ENCODE measurements around the gene LAMTOR5.

LAMTOR5 gene

GRCh38 chr1:110393286-110393685 is 14.2 kb downstream of the LAMTOR5 start:
- in situ Hi-C loops (cut with MboI; ENCODE audit: low sequenced_read_pairs): no loop called here

DNA sequence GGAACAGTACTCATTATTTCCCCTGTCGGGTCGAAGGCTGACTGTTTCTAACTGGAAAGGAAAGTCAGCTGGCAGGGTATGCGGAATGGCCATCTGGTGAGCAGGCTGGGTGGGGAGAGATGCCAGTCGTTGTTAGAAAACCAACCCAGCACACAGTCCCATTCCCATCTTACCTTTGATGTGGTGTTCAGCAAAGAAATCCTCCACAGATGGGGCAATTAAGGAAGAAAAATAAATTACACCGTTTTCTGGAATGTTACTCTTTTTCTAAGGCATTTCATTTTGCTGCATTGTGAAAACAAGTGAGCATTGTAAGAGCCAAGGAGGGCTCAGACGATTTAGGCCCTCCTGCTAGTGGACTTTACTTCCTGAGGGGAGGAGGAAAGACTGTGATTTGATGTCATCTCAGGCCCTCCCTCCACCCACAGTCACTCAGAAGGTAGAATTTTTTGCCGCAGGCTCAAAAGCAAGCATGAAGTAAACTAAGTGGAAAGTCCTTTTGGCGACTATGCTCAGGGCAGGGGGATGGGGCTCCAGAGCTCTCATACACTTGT is 16.7 kb downstream of the LAMTOR5 start, which contains the start of gene SLC16A4:
TSS of gene SLC16A4 (minus strand) at position 335 of the 554 bp plus-strand sequence. CDS start 1,703 bp downstream, outside the sequence.
- in situ Hi-C loops (cut with MboI; ENCODE audit: low sequenced_read_pairs): no loop called here

DNA sequence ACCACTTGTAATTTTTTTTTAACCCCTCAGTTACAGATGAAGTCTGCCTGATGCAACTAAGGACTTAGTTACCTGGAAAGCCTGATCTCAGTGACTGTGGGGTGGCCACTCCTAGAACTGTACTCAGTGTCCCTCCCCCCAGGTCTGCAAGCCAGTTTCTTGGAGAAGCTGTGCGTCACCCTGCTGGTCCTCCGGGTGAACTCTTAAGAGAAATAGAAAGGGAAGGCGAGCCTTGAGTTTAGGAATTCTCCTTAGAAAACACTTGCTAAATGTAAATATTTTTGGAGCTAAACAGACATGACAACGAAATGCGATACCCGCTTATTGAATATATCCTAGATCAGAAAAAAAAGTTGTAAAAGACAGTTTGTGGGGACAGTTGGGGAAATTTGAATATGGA is 17.4 kb downstream of the LAMTOR5 start:
- in situ Hi-C loops (cut with MboI; ENCODE audit: low sequenced_read_pairs): no loop called here

DNA sequence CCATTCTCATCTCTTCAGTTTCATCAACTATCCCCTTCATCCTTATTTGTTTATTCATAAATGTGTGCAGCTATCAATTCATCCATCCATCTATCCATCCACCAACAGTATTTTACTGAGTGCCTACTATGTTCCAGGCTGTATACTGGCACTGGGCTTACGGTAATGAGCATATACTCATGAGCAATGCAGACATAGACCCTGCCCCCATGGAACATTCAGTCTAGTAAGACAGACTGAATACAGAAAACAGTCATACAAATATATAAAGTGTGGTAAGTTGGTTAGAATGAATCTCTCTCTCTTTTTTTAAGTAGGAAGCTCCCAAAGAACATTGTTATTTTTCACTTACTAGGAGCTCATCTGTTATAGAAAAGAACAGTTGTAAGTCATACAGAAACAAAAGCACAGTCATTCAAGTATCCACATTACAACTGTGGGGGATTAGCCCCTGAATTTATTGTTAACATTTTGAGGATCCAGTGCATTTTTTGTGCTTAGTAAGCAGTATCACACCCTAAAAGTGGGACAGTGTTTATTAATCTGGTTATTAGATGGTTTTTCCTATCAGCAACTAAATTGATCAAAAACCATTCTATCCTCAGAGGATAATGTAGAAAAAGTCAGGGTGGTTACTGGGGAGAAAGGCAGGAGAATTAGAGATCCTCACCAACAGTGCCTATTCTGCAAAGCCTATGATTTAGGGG is 20.3 kb downstream of the LAMTOR5 start:
- in situ Hi-C loops (cut with MboI; ENCODE audit: low sequenced_read_pairs): no loop called here

- in situ Hi-C loops (cut with MboI; ENCODE audit: low sequenced_read_pairs): no loop called here
Observed at GRCh38 chr1:110385369-110385768, 22.1 kb downstream of the LAMTOR5 start.

GRCh38 chr1:110384581-110385321 is 22.7 kb downstream of the LAMTOR5 start:
- in situ Hi-C loops (cut with MboI; ENCODE audit: low sequenced_read_pairs): no loop called here

DNA sequence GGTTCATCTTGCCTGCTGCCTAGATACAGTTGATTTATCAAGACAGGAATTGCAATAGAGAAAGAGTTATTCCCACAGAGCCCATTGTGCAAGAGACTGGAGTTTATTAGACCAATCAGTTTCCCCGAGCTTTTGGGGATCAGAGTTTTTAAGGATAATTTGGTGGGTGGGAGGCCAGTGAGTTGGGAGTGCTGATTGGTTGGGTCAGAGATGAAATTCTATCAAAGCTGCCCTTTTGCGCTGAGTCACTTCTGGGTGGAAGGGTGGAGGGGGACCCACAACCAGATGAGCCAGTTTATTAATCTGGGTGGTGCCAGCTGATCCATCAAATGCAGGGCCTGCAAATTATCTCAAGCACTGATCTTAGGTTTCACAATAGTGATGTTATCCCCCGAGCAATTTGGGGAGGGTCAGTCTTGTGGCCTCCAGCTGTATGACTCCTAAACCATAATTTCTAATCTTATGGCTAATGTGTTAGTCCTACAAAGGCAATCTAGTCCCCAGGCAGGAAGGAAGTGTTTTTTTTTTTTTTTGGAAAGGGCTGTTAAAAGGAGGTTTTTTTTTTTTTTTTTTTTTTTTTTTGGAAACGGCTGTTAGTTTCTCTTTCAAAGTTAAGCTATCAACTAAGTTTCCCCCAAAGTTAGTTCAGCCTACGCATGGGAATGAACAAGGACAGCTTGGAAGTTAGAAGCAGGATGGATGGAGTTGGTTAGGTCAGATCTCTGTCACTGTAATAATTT is 24.1 kb downstream of the LAMTOR5 start:
- in situ Hi-C loops (cut with MboI; ENCODE audit: low sequenced_read_pairs): no loop called here

- in situ Hi-C loops (cut with MboI; ENCODE audit: low sequenced_read_pairs): no loop called here
Observed at GRCh38 chr1:110380672-110381283, 26.7 kb downstream of the LAMTOR5 start.

- in situ Hi-C loops (cut with MboI; ENCODE audit: low sequenced_read_pairs): no loop called here
Observed at GRCh38 chr1:110375490-110375889, 32.0 kb downstream of the LAMTOR5 start.

- in situ Hi-C loops (cut with MboI; ENCODE audit: low sequenced_read_pairs): no loop called here
Observed at GRCh38 chr1:110370827-110371226, 36.7 kb downstream of the LAMTOR5 start.

DNA sequence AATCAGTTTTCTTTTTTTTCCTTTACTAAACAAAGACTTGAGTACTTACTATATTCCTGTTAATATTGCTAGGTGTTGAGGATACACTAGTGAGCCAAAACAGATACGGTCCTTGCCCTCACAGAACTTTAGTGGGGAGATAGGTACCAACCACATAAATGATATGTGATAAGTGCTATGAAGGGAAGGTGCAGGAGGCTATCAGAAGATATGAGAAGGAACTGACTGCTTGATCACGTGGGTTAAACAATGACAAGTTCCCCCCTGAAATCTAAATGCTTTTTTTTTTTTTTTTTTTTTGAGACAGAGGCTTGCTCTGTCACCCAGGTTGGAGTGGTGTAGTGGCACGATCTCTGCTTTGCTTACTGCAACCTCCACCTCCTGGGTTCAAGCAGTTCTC is 43.3 kb downstream of the LAMTOR5 start:
- in situ Hi-C loops (cut with MboI; ENCODE audit: low sequenced_read_pairs): no loop called here

DNA sequence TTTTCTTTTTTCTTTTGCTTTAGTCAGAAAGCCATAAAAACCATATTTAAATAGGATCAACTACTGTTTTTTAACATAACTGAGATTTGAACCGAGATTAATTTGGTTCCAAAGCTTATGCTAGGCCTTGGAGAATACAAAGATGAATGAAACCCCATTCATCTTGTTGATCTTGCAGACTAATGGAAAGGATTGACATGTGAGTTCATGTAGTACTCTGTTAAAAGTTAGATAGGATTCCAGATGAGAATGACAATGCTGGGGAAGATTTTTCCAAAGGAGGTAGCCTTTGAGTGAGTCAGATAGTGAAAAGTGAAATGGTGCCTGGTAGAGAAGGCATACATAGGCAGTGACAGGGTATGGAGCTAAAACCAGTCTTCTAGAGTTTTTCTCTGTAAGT is 45.6 kb downstream of the LAMTOR5 start:
- in situ Hi-C loops (cut with MboI; ENCODE audit: low sequenced_read_pairs): no loop called here

DNA sequence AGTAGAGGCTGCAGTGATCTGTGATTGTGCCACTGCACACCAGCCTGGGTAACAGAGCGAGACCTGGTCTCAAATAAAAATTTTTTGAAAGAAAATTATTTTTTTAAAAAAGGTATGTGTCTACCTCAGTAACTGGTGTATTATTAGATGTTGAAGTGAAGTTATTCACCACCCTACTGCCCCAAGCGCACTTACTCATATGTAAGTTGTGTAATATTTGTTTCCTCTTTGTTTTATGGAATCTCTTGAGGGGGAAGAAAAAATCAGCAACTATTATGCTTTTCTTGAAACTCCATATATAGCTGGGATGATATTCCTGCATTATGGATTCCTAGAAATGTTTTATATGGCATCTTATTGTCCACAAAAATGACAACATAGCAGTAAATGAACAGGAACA is 47.1 kb downstream of the LAMTOR5 start:
- in situ Hi-C loops (cut with MboI; ENCODE audit: low sequenced_read_pairs): no loop called here

DNA sequence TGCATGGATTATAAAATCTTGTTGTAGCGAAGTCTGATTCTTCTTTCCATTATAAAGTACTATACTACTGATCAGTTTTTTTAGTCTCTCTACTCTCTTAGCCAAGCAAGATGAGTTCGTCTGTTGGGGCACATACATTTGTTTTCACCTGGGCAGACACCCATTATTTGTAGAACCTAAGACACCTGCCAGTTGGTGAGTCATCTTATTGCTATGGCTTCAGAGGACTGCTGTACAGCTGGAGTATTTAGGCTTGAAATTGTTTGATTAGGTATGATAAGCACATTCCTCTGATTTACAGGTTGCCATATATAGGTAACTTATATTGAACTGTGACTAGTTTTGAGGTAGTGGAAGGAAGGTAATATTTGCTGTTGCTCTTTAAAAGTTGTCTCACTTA is 51.1 kb downstream of the LAMTOR5 start:
- in situ Hi-C loops (cut with MboI; ENCODE audit: low sequenced_read_pairs): no loop called here

DNA sequence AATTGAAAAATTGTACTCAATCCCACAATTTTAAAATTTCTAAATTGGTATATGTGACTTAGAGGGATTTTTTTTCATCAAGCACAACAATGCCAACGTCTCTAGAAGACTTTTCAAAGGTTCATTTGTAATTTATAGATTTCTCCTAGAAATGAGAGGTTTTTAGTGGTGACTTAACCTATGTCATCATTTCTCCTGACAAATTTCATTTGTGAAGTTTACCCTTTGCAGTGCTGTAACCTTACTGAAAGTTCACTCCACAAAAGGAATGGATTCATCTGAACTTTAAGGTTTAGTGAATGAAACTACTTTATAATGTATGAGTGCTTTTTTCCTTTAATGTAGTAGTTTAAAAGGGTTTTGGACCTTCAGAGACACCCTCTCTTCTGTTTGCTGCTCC is 52.2 kb downstream of the LAMTOR5 start:
- in situ Hi-C loops (cut with MboI; ENCODE audit: low sequenced_read_pairs): no loop called here
